ENCODE data around the gene ARHGEF6. TPM values are rescaled to one million over a fixed set of nuclear protein-coding genes. Genes with fewer than 3 reads are reported as not detected.

ARHGEF6 gene
- total RNA-seq, 3 donors from 2014 or later, result 43.6 to 120 (median 55.8) TPM

GRCh38 chrX:136647677-136648360, 132.9 kb downstream of the ARHGEF6 start, which contains the start of gene CD40LG:
Gene CD40LG (plus strand): TSS chrX:136648158. CDS start chrX:136648249, 91 bp downstream.
- TF ChIP-seq CTCF (IDR thresholded peaks at IDR 0.05), result no peak
- no peak for TF ChIP-seq POLR2A (IDR thresholded peaks at IDR 0.05)
- no peak for TF ChIP-seq POLR2AphosphoS5 (IDR thresholded peaks at IDR 0.05)
- no peak within 1 kb of the TSS for H3K4me3 ChIP-seq
- intact Hi-C loops (cut with DNase I; ENCODE audit: low total_unique reads), result no loop called here

GRCh38 chrX:136646602-136647239, 134.0 kb downstream of the ARHGEF6 start:
- intact Hi-C loops (cut with DNase I; ENCODE audit: low total_unique reads), result no loop called here
- H3K4me3 ChIP-seq, result no peak overlapping the region
- H3K36me3 ChIP-seq, result no peaks in the 10 kb centered on the region
- H3K27me3 ChIP-seq, result peaks cover 0 to 30% of the 10 kb centered on the region in 2 donors
- no peak for TF ChIP-seq POLR2A (IDR thresholded peaks at IDR 0.05)
- no peak for TF ChIP-seq CTCF (IDR thresholded peaks at IDR 0.05)
- no peak for TF ChIP-seq POLR2AphosphoS5 (IDR thresholded peaks at IDR 0.05)
- DNase-seq (ENCODE audit: low spot score in 2 of 2), result no peak
- H3K9me3 ChIP-seq, result no peaks in the 10 kb centered on the region
- no peaks in the 10 kb centered on the region for H3K4me1 ChIP-seq
- no peak overlapping the region for H3K27ac ChIP-seq

More at GRCh38 chrX:136647677-136648360, 132.9 kb downstream of the ARHGEF6 start, which contains the start of gene CD40LG:
- DNase-seq (ENCODE audit: low spot score in 2 of 2), result no peak
- H3K4me1 ChIP-seq, result no peaks in the 10 kb centered on the region
- H3K27me3 ChIP-seq, result peaks cover 0 to 30% of the 10 kb centered on the region in 2 donors
- H3K27ac ChIP-seq, result no peak within 1 kb of the TSS
- H3K36me3 ChIP-seq, result no peaks in the 10 kb centered on the region
- H3K9me3 ChIP-seq, result no peaks in the 10 kb centered on the region

- no peak for DNase-seq (ENCODE audit: low spot score in 2 of 2)
- Histone ChIP-seq H3K36me3 (no peaks in the 10 kb centered on the region), H3K4me3 (no peak overlapping the region), H3K27me3 (peaks cover 0 to 48% of the 10 kb centered on the region in 2 donors), H3K9me3 (no peaks in the 10 kb centered on the region), H3K4me1 (no peaks in the 10 kb centered on the region), H3K27ac (no peak overlapping the region)
- intact Hi-C loops (cut with DNase I; ENCODE audit: low total_unique reads), result no loop called here
- TF ChIP-seq CTCF (IDR thresholded peaks at IDR 0.05), result no peak
- TF ChIP-seq POLR2AphosphoS5 (IDR thresholded peaks at IDR 0.05), result no peak
- no peak for TF ChIP-seq POLR2A (IDR thresholded peaks at IDR 0.05)
Observed at GRCh38 chrX:136643243-136643642, 137.5 kb downstream of the ARHGEF6 start.

- Histone ChIP-seq H3K4me1 (no peaks in the 10 kb centered on the region), H3K27ac (no peak overlapping the region), H3K36me3 (no peaks in the 10 kb centered on the region), H3K27me3 (peaks cover 0 to 59% of the 10 kb centered on the region in 2 donors), H3K4me3 (no peak overlapping the region), H3K9me3 (no peaks in the 10 kb centered on the region)
- DNase-seq (ENCODE audit: low spot score in 2 of 2), result no peak
- TF ChIP-seq POLR2A (IDR thresholded peaks at IDR 0.05) (no peak), POLR2AphosphoS5 (IDR thresholded peaks at IDR 0.05) (no peak), CTCF (IDR thresholded peaks at IDR 0.05) (no peak)
- intact Hi-C loops (cut with DNase I; ENCODE audit: low total_unique reads), result no loop called here
Observed at GRCh38 chrX:136639506-136640176, 141.1 kb downstream of the ARHGEF6 start.

GRCh38 chrX:136636121-136636520, 144.6 kb downstream of the ARHGEF6 start:
- DNase-seq (ENCODE audit: low spot score in 2 of 2), result no peak
- Histone ChIP-seq H3K27ac (no peak overlapping the region), H3K4me3 (no peak overlapping the region), H3K36me3 (no peaks in the 10 kb centered on the region), H3K9me3 (no peaks in the 10 kb centered on the region), H3K4me1 (no peaks in the 10 kb centered on the region), H3K27me3 (peaks cover 0 to 54% of the 10 kb centered on the region in 2 donors)
- intact Hi-C loops (cut with DNase I; ENCODE audit: low total_unique reads), result no loop called here
- TF ChIP-seq POLR2A (IDR thresholded peaks at IDR 0.05) (no peak), POLR2AphosphoS5 (IDR thresholded peaks at IDR 0.05) (no peak), CTCF (IDR thresholded peaks at IDR 0.05) (no peak)

All from breast epithelium (tissue), 4 donors.